ENCODE data around the gene LRRTM2.
"Not testable (repeated sequence)": the region's sequence is repeated elsewhere in the genome, so short reads cannot be mapped to it uniquely, and the experiment has no call there.

Gene LRRTM2

DNA sequence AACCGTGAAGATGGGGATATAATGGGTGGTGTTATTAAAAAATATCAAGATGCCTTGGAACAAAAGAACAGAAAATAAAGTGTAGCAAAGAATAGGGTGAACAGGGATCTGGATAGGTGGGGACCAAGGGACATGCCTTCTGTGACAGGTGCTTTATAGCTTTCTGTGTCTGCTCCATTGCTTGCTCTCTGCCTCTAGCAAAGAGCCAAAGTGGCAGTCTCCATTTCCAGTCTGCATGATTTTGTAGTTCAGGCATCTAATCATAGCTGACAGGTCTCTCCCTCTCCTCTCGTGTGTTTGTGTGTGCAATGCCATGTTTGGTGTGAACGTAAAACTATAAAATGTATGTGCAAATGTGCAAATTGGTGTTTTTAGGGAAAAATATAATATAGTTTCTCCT, 35.0 kb downstream of the LRRTM2 start:
- FAIRE-seq (no peak), DNase-seq (ENCODE audit: low spot score) (no peak)

DNA sequence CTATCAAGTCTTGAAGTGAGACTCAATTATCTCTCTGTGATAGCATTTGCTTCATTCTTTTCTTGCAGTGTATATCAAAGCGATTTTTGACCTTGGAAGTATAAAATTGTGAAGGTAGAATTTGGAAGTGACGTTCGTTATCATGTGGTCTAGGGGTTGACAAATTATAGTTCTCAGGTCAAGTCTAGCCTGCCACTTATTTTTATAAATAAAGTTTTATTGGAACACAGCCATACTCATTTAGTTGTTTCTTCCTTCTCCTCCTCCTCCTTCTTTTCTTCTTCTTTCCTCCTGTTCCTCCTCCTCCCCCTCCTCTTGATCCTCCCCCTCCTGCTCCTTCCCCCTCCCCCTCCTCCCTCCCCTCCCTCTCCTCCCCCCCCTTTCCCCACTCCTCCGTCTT, 38.0 kb downstream of the LRRTM2 start:
- FAIRE-seq (no peak), DNase-seq (ENCODE audit: low spot score) (no peak)

DNA sequence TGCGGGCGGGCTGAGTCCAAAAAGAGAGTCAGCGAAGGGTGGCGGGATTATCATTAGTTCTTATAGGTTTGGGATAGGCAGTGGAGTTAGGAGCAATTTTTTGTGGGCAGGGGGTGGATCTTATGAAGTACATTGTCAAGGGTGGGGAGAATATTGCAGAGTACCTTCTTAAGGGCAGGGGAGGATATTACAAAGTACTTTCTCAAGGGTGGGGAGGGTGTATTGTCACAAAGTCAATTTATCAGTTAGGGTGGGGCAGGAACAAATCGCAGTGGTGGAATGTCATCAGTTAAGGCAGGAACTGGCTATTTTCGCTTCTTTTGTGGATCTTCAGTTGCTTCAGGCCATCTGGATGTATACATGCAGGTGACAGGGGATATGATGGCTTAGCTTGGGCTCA, 40.3 kb downstream of the LRRTM2 start:
- not testable (repeated sequence) for FAIRE-seq; DNase-seq (ENCODE audit: low spot score)

DNA sequence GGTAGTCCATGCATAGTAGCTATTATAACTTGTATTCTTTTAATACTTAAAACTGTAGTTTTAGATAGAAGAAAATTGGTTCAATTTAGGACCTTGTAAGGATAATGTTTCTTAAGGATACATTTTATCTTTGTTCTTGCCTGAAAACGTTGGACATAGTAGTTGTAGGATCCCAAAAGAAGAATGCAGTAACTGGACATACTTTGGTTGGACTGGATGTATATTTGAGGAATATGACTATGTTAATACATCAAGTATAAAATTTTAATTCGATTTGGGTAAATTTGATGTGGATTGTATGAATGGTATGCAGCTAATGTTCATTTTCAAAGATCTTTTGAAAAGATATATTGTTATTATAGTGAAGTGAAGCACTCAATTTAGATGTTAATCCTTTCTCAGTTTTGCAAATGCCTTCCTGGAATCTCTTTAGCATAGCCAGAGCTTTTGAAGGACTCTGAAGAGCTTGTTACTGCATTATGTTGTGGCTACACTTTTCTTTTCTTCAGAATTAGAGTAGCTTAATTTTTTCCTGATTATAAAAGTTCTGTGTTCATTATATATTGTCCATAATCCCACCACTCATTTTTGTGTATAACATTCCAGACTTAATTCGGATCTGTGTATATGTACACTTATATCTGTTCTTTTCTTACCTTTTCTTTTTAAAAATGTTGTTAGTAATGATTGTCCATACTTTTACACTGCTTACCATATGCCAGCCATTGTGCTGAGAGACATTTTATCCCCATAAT, 41.2 kb downstream of the LRRTM2 start:
- no peak for DNase-seq (ENCODE audit: low spot score)
- FAIRE-seq = no peak

DNA sequence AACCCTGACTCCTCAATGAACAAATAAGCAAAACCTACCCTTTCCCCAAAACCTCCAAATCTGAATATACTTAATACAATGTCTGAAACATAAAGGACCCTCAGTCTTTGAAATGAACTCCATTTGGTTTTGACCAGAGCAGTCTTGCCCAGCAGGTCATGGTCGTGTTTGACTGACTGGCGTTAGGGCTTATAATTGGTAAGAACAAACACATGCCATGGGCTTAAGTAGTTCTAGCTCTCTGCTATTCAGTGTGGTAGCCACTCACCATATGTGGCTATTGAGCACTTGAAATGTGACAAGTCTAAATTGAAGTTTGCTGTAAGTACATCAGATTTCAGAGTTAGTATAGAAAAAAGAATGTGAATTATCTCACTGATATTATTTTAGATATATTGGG, 42.1 kb downstream of the LRRTM2 start:
- DNase-seq (ENCODE audit: low spot score) (no peak), FAIRE-seq (no peak)

DNA sequence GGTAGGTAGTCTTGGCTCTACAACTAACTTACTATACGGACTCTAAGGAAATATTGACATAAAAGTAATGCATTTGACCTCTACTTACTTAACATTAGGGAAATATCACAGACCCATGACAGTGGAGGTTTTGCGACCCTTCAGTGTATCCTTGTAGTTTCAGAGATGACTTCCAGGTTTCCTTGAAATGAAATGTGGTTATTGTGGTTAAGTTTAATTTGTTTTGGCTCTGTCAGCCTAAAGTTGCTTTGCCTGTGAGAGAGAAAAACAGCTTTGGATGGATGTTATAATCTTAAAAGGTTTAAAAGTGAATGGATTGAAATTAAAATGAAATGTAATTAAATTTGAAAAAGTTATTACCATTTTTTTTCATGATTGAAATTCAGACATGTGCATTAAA, 42.9 kb downstream of the LRRTM2 start:
- FAIRE-seq = peak; percentile 66
- DNase-seq (ENCODE audit: low spot score) = no peak

DNA sequence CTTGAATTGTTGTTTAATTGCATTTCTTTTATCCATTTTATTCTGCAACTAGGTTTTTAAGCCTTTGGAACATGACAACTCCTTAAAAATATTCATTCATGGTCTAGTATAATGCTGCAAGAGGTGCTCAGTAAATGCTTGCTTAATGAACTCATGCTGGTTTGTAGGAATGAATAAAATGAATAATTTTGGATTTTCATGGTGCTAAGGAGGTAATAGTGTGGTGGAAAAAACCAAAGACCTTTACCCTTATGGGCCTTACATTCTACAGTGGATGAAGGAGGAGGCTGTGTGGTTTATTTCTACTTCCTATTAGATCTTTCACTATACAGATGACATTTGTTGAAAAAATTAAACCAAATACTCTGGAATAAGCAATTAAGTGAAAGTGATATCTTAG, 43.4 kb downstream of the LRRTM2 start:
- no peak for FAIRE-seq

DNA sequence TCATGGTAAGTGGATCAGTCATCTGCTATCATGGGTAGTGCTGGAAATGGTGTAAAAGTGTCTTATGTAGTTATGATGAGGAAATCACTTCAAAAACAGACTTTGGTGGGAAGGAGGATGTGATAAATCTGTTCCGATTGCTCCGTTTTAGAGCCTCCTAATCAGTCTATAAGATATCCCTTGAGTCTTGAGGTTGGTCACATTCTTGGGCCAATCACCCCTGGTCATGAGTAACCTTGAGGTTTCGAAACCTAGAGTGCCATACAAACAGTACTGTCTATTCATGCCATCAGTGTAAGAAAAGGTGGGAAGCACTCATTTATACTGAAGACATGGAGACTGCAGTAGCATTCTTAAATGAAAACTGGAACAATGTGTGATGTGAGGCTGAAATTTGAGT, 45.8 kb downstream of the LRRTM2 start:
- FAIRE-seq = no peak
- no peak for DNase-seq (ENCODE audit: low spot score)

More for the DNA sequence above, 43.4 kb downstream of the LRRTM2 start:
- no peak for DNase-seq (ENCODE audit: low spot score)

DNA sequence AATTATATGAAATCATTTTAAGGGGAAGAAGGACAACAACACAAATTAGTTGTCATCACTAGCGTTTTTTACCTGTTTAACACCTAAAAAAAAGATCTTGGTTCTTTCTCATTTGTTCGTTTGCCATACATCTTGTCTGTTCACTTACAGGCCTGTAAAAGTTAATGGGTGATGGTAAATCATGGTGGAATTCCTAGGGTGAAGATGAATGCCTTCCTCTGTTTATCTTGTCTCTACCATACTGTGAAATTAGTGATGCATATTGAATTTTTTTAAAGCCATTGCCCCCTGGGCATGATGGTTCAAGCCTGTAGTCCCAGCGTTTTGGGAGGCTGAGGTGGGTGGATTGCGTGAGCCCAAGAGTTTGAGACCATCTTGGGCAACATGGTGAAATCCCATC, 46.6 kb downstream of the LRRTM2 start:
- DNase-seq (ENCODE audit: low spot score) = no peak
- FAIRE-seq = no peak

DNA sequence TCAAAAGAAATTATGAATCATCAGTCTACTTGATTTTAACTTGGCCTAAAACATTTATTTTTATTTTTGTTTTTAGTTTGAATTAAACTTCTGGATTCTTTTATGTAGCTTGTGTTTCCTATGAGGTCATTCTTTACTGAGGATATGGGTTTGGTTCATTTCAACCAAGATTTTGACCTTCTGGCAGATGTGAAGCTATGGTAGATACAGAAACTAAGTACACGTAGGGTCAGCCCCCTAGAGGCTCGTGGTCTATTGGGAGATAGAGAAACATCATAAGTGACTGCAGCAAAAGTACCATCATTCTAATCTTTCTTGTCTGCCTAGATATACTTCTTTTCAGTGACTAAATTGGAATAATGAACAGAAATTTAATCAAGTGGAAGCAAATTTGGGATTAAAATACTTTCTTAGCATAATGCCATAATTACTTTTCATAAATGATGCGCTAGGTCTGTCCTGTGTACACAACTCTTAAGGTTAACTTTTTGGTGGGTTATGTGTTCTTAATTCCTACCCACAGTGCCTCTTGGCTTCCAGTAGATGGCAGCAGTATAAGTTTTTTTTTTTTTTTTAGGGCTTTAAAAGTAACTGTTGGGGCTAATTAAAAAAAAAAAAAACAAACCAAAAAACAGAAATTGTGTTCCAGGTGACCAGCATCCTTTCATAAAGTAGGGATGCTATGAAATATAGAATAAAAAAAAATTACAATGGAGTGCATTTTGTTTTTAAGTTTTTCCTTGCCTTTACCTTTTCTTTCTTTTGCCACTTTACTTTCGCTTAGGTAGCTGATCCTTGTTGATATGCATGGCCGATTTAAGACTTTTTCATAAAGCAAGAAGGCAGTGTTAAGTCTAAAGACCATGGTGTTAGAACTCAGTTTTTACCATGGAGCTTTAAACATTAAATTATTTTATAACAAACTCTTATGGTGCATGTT, 49.9 kb downstream of the LRRTM2 start:
- no peak for DNase-seq (ENCODE audit: low spot score)
- peak; percentile 62 for FAIRE-seq

DNA sequence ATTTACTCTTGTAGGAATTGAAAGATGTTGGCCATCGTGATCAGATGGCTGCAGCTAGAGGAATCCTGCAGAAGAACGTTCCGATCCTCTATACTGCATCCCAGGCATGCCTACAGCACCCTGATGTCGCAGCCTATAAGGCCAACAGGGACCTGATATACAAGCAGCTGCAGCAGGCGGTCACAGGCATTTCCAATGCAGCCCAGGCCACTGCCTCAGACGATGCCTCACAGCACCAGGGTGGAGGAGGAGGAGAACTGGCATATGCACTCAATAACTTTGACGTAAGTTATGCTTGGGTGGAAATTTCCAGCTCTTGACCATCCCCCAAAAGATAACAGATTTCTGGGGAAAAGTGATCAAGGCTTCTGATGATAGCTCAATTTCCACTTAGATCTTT, 50.6 kb downstream of the LRRTM2 start:
- FAIRE-seq (no peak), DNase-seq (ENCODE audit: low spot score) (no peak)

DNA sequence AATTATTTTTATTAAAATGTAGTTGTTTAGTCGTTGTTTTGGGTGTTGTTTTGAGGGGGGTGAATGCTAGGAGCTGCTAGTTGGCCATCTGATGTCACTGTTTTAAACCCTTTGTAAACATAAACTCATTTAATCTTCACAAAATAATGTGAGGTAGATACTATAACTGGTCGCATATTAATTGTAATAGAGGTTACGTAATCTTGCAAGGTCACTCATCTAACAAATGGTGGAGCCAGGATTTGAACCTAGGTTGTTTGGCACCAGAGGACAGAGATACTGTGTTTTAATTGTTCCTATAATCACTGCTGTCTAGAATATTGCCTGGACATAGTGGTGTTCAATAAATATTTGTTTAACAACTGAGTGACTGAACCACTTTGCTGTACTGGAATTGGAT, 54.4 kb downstream of the LRRTM2 start:
- no peak for FAIRE-seq
- DNase-seq (ENCODE audit: low spot score) = no peak

DNA sequence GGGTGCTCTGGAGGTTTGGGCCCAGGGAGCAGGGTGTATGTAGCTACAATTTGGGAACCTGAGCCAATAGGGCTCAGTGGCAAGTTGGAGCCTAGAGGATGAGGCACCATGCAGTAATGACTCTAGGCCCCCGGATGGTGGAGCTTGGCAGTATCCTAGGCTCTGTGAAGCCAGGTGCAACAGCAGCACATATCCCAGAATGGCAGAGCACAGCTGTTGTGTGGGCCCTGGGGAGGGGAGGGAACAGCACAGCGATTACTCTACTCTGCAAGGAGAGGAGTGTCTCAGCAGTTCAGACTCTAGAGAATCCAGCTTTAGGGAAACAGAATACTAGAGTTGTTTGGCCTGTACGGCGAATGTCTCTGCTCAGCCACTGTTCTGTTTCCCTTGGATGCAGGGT, 56.1 kb downstream of the LRRTM2 start:
- FAIRE-seq (no peak), DNase-seq (ENCODE audit: low spot score) (no peak)

Data from RCC 7860 (cell line).